ENCODE results near the gene NEUROD2.

DNA sequence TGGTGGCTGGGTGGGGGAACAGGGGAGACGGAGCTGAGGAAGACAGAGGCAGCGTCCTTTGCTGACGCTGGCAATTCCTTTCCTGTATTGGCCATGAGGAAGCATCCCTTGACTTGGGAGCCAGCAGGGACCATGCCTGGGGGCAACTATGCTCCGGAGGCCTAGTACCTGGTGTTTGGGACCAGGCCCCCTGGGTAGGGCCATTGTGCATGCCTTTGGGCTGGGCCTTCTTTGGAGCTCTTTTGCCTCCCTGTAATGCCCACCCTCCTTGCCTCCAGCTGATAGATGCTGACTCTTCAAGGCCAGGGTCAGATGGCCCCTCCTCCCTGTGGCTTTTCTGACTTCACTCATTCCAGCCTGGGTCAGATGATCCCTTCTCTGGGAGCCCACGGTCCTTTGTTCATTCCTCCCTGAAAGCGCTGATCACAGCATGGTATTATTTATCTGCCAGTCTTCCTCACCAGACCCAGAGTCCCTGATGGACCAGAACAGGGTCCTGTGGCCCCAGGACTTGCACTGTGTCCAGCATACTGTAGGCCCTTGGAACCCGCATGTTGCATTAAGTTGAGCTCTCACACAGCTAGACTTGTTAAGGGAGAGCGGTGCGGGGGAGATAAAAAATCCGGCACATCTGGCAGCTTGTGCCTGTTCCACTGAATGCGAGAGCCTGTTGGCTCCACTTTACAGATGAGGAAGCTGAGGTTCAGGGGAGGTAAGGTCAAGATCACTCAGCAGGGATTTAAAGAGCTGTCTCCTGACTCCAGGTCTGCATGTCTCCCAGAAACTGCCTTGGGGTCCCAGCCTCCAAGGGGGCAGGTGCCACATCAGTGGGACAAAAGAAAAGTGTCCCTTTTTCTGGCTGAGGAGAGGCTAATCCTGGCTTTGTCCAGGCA is 32.1 kb upstream of the NEUROD2 start:
- TF ChIP-seq ZFP3 (CRISPR knock-in tag; IDR thresholded peaks at IDR 0.05) (no peak), ZNF70 (CRISPR knock-in tag; IDR thresholded peaks at IDR 0.05) (no peak), PATZ1 (CRISPR knock-in tag; IDR thresholded peaks at IDR 0.05; ENCODE audit: borderline replicate concordance) (no peak), PPARA (CRISPR knock-in tag; IDR thresholded peaks at IDR 0.05; ENCODE audit: borderline replicate concordance) (no peak), OSR1 (CRISPR knock-in tag; IDR thresholded peaks at IDR 0.05) (no peak), ZNF8 (CRISPR knock-in tag; IDR thresholded peaks at IDR 0.05) (no peak), TOX (CRISPR knock-in tag; IDR thresholded peaks at IDR 0.05; ENCODE audit: borderline replicate concordance) (no peak)
- TF ChIP-seq, protein P1, sequence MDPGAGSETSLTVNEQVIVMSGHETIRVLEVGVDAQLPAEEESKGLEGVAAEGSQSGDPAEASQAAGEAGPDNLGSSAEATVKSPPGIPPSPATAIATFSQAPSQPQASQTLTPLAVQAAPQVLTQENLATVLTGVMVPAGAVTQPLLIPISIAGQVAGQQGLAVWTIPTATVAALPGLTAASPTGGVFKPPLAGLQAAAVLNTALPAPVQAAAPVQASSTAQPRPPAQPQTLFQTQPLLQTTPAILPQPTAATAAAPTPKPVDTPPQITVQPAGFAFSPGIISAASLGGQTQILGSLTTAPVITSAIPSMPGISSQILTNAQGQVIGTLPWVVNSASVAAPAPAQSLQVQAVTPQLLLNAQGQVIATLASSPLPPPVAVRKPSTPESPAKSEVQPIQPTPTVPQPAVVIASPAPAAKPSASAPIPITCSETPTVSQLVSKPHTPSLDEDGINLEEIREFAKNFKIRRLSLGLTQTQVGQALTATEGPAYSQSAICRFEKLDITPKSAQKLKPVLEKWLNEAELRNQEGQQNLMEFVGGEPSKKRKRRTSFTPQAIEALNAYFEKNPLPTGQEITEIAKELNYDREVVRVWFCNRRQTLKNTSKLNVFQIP (CRISPR knock-in tag; IDR thresholded peaks at IDR 0.05; ENCODE audit: borderline replicate concordance, low read depth): no peak
- TF ChIP-seq, protein P2, sequence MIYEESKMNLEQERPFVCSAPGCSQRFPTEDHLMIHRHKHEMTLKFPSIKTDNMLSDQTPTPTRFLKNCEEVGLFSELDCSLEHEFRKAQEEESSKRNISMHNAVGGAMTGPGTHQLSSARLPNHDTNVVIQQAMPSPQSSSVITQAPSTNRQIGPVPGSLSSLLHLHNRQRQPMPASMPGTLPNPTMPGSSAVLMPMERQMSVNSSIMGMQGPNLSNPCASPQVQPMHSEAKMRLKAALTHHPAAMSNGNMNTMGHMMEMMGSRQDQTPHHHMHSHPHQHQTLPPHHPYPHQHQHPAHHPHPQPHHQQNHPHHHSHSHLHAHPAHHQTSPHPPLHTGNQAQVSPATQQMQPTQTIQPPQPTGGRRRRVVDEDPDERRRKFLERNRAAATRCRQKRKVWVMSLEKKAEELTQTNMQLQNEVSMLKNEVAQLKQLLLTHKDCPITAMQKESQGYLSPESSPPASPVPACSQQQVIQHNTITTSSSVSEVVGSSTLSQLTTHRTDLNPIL (CRISPR knock-in tag; IDR thresholded peaks at IDR 0.05; ENCODE audit: low read depth): no peak
